Measurements from ENCODE around the gene APBB2.

DNA sequence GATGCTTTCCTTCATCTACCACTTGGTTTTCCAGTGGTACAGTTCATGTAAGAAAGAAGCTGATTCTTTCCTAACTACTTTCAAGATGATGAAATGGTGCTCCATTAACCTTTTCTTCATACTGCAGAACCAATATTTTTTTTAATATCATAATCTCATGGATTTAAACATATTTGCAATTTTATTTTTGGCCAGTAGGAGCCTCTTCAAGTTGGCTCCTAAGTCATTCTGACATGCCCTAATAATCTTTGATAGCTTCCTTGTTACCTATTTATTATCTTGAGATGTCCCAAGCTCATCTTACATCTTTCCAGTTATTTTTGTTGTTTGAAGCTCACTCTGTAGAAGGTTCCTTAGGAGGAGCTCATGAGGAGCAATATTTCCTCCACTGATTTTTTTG, 170.2 kb downstream of the APBB2 start:
- TF ChIP-seq, protein P1, sequence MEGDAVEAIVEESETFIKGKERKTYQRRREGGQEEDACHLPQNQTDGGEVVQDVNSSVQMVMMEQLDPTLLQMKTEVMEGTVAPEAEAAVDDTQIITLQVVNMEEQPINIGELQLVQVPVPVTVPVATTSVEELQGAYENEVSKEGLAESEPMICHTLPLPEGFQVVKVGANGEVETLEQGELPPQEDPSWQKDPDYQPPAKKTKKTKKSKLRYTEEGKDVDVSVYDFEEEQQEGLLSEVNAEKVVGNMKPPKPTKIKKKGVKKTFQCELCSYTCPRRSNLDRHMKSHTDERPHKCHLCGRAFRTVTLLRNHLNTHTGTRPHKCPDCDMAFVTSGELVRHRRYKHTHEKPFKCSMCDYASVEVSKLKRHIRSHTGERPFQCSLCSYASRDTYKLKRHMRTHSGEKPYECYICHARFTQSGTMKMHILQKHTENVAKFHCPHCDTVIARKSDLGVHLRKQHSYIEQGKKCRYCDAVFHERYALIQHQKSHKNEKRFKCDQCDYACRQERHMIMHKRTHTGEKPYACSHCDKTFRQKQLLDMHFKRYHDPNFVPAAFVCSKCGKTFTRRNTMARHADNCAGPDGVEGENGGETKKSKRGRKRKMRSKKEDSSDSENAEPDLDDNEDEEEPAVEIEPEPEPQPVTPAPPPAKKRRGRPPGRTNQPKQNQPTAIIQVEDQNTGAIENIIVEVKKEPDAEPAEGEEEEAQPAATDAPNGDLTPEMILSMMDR (IDR thresholded peaks at IDR 0.05): no peak
- TF ChIP-seq JAZF1 (CRISPR knock-in tag; IDR thresholded peaks at IDR 0.05): no peak
- no peak for TF ChIP-seq ATF1 (CRISPR knock-in tag; IDR thresholded peaks at IDR 0.05)
- TF ChIP-seq SP1 (CRISPR knock-in tag; conservative IDR thresholded peaks at IDR 0.05): no peak
- TF ChIP-seq, protein P2, sequence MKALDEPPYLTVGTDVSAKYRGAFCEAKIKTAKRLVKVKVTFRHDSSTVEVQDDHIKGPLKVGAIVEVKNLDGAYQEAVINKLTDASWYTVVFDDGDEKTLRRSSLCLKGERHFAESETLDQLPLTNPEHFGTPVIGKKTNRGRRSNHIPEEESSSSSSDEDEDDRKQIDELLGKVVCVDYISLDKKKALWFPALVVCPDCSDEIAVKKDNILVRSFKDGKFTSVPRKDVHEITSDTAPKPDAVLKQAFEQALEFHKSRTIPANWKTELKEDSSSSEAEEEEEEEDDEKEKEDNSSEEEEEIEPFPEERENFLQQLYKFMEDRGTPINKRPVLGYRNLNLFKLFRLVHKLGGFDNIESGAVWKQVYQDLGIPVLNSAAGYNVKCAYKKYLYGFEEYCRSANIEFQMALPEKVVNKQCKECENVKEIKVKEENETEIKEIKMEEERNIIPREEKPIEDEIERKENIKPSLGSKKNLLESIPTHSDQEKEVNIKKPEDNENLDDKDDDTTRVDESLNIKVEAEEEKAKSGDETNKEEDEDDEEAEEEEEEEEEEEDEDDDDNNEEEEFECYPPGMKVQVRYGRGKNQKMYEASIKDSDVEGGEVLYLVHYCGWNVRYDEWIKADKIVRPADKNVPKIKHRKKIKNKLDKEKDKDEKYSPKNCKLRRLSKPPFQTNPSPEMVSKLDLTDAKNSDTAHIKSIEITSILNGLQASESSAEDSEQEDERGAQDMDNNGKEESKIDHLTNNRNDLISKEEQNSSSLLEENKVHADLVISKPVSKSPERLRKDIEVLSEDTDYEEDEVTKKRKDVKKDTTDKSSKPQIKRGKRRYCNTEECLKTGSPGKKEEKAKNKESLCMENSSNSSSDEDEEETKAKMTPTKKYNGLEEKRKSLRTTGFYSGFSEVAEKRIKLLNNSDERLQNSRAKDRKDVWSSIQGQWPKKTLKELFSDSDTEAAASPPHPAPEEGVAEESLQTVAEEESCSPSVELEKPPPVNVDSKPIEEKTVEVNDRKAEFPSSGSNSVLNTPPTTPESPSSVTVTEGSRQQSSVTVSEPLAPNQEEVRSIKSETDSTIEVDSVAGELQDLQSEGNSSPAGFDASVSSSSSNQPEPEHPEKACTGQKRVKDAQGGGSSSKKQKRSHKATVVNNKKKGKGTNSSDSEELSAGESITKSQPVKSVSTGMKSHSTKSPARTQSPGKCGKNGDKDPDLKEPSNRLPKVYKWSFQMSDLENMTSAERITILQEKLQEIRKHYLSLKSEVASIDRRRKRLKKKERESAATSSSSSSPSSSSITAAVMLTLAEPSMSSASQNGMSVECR (CRISPR knock-in tag; IDR thresholded peaks at IDR 0.05; ENCODE audit: borderline replicate concordance): no peak
- TF ChIP-seq SMAD3 (CRISPR knock-in tag; IDR thresholded peaks at IDR 0.05; ENCODE audit: borderline replicate concordance): no peak
- no peak for TF ChIP-seq ELF4 (CRISPR knock-in tag; IDR thresholded peaks at IDR 0.05; ENCODE audit: low read depth)
- TF ChIP-seq, protein P3, sequence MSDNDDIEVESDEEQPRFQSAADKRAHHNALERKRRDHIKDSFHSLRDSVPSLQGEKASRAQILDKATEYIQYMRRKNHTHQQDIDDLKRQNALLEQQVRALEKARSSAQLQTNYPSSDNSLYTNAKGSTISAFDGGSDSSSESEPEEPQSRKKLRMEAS (CRISPR knock-in tag; IDR thresholded peaks at IDR 0.05): no peak
- no peak for TF ChIP-seq ZBTB21 (CRISPR knock-in tag; IDR thresholded peaks at IDR 0.05; ENCODE audit: borderline replicate concordance)
